GM19372 (cell line): ENCODE results near the gene CTIF.

Experiments
- ATAC-seq: cut with Tn5 transposase; IDR thresholded peaks from one replicate; pipeline ENCODE4 v1.9.1; 2021; ENCODE audit warnings: mild to moderate bottlenecking, low read depth, moderate library complexity; ENCODE audit not compliant: unreplicated experiment

Gene CTIF

DNA sequence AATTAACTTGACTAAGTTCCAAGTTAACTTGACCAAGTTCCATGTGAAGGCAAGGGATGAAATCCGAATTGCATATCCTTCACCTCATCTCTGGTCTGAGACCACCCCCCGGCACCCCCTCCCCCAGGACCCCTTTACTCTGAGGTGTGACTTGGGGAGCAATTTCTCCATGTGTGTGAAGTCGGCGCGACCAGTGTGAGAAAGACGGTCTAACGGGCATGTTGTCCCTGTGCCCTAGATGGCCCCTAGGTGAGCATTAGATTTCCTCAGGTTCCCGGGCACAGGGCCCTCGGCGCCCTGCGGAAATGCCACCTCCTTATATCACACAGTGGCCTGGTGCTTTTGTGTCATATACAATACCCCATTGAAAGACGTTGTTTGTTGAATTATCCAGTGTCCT, 137.1 kb downstream of the CTIF start:
- ATAC-seq, result no peak

DNA sequence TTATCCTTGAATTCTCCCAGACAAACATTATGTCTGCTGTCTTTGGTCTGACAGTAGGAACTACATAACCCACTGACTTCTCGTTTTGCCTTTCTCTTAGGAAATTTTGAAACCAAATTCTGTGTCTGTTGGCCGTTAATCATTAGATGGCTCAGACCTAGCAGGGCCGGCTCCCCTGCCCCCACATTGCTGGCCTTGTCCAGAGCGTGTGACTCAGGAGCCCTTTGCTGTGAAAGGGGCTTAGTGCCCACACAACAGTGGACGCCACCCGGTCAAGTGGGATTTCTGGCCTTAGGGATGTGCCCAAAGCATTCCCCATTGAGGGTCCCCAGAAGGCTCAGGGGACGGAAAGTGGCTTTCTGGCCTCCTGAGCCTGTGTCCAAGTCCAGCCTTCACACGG, 137.5 kb downstream of the CTIF start:
- ATAC-seq, result no peak

DNA sequence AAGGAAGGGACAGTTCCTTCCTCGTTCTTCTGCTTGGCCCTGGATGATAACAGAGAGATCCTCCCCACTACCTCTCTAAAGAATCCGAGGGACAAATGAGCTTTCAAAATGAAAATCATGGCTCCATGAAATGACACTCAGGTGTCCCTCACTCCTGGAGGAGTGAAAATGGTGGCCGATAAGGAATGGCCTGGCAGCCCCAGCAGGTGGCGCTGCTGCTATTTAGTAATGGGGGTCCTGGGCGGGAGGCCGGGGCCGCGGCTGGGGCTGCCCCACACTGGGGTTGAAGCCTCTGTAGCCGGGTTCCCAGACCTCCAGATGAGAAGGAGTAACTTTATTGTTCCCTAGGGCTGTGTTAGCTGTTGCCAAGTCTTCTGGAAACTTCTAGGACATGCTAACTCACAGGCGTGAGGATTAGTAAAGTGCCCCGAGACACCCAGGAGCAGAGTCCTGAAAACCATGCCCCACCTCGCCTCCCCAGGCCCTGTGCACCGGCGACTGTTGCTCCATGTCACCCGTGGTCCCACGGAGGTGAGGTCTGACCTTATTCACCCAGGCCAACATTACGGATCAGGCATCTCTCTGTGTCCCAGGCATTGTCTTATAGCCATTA, 138.0 kb downstream of the CTIF start:
- ATAC-seq, result no peak

DNA sequence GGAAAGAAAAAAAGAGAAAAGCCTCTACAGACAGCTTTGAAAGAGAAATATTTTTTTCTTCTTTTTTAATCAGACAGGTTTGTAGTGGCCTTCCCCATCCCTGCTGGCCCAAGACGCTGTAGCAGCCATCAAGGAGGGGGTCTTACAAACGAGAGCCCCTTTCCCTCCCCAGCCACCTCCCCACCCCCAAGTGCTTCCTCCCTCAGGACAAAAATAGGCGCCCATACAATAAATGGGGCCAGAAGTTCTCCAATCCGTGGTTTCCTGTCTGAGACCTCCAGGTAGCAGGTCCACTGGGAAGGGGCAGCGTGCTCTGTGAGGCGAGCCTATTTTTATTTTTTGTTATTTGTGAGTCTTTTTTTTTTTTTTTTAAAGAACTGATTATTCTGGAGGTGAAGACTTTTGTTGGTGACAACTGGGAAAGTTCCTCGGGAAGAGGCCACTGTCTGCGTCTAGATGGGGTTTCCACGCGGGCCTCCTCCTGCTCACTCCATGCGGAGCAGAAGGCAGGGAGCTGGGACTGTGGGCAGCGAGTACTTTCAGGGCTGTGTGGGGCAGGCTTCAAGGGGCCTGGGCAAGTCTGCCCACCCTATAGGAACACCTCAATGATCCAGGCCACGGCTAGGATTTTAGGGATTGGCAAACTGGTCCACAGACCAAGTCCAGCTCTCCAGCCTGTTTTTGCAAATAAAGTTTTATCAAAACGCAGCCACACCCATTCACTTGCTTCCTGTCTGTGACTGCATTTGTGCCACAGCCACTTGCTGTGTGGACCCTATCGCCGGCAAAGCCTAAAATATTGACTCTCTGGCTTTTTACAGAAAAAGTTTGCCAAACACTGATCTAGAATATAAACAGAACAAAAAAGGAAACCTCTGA, 139.6 kb downstream of the CTIF start:
- ATAC-seq, result no peak

DNA sequence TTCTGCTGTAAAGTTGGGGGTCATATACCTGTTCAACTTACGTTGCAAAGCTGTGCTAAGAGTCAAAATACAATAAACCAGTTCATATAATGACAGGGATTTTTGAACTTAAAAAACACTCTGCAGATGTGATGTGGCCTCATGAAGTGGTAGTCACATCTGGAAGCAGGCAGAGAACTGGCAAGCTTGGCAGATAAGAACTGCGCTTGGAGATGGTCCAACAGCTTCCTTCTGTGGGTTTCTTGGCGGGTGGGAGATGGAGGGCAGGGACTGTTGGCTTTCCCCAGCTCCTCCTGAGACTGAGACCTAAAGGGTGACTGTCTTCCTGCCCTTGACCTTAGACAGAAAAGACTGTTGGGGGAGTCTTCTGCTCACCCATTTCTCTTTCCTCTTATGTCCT, 140.4 kb downstream of the CTIF start:
- ATAC-seq, result no peak

DNA sequence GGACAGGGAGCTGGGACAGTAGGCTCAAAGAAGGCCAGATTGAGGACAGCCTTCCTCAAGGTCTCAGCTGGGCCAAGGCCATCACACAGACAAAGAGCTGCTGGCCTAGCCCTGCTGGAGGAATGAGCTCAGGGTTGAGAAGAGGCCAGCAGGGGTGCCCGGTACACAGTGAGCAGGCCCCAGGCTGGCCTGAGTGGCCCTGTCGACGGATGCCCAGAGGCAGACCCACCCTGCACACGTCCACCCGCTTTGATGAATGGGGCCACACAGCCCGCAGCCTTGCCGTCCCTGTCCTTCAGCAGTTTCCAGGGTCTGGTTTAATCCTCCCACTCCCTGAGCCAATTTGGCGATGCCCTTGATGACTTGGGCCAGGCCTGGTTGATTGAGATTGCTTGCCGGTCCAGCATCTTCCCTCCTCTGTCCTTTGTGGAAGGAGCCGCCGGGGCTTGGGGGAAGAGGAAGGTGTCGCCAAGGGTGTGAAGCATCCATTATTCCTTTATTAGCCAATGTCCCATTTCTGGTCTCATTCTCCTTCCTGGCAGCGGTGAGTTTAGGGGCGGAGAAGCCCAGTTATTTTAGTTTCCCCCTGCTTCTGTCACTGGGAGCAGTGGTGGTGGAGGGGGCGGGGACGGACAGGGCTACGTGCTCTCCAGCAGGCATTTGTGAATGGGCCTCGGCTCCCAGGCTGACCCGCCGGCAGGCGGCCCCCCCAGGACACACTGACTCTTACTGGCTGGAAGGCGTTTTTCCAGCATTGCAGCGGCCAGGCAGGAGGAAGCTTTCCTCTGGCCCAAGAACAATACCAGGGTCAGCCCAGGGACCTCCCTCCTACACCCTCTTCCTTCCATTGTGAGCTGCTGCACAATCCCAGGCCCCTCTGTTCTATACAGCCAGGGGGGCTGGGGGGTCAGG, 141.8 kb downstream of the CTIF start:
- ATAC-seq, result no peak

DNA sequence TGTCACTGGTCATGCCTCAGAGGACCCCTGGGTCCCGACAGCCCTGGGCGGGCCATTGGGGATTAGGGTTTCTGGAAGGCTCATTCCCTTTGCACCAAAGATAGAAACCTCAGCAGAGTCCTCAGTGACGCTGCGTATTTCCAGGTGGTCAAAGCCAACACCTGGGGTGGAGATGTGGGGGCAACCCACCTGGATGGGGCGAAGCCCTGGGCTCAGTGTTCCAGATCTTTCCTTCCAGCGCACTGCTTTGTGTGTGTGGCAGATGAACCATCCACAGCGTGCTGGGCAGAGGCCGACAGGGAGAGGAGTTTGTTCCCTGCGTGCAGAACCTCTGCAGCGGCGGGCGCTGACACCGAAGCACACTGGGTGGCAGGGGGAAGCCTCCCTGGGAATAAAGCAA, 143.9 kb downstream of the CTIF start:
- ATAC-seq, result no peak

DNA sequence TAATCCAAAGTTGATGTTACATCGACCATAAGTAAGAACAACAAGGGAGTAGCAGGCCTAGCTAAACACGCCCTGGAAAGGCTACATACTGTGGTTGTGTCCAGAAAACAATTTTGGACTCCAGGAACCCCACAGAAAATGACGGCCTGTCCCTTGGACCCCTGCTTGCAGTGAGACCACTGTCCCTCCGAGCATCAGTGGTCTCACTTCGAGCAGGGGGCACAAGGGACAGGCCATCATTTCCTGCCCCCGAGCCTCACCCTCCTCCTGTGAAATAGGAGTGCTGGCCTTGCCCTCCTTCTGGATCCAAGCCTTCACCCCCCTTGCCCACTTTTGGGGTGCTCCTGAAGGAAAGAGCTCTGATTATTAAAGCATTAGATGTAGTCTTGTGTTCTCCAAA, 144.4 kb downstream of the CTIF start:
- ATAC-seq, result no peak

DNA sequence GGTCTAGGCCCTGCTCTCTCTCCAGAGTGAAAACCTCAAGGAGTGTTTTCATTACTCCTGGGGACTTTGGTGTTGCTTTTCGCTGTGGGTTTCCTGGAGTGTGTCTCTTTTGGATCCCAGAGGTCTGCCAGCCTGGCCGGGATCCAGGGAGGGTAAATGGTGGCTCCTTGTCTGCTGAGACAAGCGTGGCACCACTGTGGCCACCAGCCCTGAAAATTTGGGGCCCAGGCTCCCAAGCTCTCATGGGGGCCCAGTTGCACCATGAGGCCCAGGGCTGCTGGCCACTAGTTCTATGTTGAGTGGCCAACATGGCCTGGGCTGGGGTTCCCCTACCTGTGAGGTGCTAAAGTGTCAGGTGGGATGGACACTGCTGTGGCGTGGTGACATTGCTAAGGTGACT, 144.8 kb downstream of the CTIF start:
- ATAC-seq, result no peak

DNA sequence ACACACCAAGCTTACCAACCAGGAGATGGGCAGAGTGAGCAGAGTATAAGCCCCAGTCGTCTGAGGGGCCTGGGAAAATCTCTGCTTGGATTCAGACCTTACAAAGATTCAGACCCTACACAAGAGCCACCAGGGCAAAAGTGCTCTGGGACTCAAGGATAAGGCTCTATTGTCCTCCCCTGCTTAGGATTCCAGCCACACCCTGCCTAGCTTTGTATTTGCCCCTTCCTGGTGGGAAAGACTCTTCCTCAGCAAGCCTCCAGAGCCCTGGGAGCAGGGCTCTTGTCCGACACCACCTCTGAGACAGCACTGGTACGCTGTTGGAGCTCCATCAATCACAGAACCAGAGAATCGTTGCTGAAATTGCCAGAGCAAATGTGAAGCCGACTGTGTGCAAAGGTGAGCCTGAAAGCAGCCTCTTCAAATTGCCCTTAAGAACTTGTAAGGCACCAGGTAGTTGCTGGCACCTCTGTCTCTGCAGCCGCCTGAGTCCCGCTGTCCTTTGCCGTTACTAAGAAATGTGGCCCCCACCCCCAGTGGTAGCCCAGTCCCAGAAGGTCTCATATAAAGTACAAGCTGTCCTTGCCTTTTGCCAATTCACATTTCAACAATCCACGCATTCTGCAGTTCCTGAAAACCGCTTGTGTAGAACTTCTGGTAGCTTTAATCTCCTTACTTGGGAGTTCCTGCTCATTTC, 148.7 kb downstream of the CTIF start:
- no peak for ATAC-seq

DNA sequence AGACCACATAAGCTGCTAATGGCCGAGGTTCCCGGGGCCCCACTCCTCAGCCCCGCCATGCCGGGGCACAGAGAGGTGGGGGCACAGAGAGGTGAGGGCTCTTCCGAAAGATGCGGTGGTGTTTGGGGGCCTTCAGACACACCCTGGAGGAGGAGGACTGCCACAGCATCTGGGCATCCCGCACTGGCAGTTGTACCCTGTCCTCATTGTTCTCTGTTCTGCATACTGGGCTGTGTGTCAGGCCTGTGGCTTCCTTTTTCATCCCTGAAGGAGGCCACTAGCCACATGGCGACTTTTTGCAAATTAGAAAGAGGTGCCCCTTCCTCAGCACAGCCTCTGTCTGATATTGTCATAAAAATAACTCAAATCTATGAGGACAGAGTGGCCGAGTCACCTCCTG, 150.1 kb downstream of the CTIF start:
- no peak for ATAC-seq

DNA sequence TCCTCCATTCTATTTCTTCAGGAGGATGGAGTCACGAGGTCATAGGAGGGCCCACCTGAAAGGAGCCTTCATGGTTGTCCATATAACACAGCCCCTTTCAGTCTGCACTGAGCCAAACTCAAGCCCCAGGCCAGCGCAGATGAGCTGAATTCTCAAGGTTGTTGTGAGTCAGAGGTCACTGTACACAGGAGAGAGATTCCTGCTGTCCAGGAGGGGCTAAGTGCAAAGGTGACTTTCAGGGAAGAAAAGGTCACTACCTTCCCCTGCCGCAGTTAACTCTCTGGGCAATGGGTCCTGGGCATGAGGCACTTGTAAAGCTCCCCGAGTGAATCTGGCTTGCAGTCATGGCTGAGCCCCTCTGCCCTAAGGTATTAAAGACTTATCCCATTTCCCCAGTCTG, 150.7 kb downstream of the CTIF start:
- no peak for ATAC-seq

DNA sequence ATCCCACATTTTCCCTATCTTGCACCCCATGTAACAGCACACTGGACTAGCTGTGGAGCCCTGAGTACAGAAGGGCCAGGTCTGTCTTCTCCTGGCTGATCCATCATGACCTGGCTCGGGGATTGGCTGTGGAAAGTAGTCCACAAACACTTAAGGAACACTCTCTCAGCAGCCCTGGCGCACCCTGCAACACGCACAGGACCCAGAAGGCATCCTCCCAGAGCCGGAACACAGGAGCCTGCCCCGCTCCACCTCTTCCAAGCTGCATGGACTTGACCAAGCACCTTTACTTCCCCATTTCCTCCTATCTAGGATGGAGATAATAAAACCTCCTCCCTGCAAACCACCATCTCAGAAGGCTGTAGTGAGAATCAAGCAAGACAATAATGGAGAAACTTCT, 151.7 kb downstream of the CTIF start:
- ATAC-seq, result no peak

DNA sequence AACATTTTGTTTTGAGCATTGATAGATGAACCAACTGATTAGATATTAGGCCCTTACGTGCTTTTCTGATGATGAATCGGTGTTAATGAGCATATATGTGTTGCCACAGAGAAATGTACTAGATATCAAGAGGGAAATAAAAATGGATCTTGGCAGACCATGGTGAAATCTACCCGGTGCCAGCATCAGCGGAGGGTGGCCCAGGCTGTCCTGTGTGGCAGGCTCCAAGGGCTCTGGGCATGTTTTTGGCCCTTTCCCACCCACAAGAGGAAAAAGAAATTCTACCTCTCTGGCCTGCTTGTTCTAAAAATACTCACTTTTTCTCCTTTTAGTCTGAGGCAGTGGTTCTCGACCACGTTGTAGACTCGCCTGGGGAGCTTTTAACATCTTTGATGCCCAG, 154.2 kb downstream of the CTIF start:
- ATAC-seq, result no peak

DNA sequence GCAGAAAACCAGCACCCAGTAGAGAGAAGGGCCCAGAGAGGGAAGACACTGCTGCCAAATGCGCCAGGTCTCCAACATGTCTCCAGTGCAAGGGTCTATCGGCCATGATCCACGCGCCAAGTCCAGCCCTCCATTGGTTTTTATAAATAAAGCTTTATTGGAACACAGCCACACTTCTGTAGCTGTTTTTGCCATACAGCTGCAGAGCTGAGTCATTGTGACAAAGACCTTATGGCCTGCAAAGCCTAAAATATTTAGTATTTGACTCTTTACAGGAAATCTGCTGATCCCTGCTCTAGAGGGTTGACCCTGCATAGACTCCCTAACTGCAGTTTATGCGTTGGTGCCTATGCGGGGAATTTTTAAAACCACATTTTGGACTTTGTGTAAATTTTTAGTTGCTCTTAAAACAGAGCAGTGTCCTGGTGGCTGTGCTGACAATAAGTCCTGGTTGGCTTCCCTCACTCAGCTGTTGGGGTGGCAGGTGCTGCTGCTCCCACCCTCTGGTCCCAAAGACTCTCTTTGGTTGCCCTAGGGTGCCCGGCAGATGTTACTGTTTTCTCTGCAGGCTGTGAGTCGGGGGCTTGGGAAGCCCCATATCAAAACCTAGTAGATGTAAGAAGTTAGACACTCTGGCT, 154.9 kb downstream of the CTIF start:
- ATAC-seq, result no peak

DNA sequence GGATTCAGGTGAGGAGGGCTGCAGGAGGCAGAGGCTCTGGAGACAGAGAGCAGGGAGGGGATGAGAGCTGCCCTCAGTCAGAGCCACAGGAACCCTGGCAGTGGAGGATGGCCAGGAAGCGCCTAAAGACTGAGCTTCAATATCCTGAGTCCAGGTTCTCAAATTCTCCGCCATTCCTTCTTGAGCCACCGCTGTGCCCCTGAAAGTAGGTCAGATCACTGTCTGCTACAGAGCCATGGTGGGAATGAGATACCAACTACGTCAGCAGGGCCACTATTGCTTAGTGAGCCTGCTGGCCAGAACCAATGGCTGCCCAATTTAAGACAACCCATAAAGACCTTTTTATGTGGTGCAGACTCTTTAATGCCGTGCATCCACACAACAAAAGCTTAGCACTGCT, 155.5 kb downstream of the CTIF start:
- ATAC-seq, result no peak

DNA sequence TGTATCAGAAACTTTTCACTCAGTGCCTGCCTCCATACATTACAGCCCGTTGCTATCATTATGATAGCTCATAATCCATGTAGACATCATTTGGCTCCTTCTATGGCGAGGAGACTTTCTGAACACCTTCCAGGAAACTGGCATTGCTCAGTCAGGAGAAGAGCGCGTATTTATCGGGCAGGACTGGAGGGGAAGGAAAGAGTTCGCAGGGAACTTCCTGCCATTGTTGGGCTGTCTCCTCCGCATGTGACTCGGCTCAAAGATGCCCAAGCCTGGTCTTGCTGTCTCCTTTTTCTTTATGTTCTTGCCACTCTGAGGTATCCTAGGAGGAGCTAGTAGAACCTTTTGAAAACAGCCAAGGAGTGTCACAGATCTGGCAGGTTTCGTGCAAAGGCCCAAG, 156.8 kb downstream of the CTIF start:
- ATAC-seq, result no peak

DNA sequence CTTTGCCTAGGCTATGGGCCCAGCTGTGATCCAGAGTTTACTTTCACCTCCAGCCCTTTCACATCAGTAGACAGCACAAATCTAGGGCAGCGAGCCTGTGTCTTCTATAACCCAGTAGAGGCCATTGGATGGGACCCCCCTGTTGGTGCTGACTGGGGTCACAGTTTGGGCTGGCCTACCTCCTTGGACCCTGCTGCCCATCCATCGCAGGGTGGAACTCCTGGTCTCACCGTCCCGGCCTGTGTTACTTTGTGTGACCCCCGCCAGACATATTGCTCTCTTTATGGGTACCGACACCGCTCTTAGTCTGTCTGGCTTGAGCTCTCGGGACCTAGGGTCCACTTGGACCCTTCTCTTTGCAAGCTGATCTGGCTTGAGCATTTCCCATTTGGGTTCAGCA, 157.4 kb downstream of the CTIF start:
- ATAC-seq, result no peak

DNA sequence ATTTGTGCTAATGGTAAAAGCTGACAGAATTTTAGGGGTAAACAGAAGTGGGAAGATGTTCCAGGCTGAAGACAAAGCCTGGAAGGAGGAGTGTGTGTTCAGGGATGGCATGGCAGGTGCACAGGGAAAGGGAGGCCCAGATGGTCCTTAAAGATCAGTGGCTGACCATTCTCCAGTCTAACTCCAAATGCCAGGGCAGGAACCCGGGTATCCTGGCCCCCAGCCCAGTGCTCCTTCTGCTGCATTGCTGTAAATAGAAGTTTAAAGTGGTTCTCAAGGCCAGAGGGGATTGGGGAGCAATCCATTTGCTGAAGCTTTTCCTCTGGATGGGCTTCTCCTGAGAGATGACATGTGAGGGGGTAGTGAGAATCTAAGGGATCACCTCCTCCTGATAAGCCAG, 158.6 kb downstream of the CTIF start:
- ATAC-seq, result no peak

DNA sequence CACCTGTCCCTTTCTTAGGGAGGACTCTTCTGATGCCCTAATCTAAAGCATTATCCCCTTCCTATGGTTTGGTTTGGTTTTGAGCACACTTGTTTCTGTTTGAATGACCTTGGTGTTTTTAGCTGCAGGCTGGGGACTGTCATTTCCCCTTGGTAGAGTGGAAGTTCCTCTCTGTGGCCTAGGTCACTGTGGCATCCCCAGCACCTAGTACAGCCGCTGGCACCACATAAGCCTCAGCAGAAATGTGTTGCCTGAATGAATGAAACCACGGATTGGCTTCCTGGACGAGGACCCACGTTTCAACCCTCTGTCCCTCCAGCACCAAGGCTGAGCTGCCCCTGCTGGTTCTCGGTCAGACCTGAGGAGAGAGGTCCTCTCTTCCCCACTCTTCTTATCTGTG, 159.9 kb downstream of the CTIF start:
- ATAC-seq, result no peak
